ENCODE measurements around the gene HTRA1. TPM values are rescaled to one million over a fixed set of nuclear protein-coding genes. Genes with fewer than 3 reads are reported as not detected.

The HTRA1 gene
- total and polyA plus RNA-seq, 10 of the 15 experiments (the other 5 are each of a cell fraction or from before 2014, with no cell fraction given), result 0.13 TPM; not detected in 9

DNA sequence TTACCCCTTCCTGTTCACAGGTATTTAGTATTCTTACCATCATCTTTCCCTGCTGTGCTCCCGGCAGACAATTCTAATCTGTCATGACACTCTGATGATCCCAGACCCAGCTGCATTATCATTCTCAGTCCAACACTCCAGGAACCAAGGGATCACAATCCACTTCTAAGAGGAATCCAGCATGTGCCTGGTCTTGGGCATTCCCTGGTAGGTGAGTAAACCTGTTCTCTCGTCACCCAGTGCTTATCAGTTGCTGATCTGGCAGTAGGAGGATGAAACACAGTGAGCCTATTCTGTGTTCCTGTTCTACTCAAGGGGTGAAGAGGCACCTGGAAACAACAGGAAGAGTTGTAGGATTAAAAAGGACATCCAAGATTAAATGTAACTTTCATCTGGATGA, 97.9 kb downstream of the HTRA1 start:
- intact Hi-C loops (cut with micrococcal nuclease; ENCODE audit: unreplicated experiment), result no loop called here
- Histone ChIP-seq H3K27ac (ENCODE audit: control insufficient read depth, insufficient read depth) (no peak overlapping the region), H3K4me1 (ENCODE audit: control insufficient read depth, insufficient read depth, low read length) (no peaks in the 10 kb centered on the region), H3K9me3 (replicated peaks; ENCODE audit: control insufficient read depth, insufficient read depth, low read length) (no peaks in the 10 kb centered on the region), H2AFZ (ENCODE audit: control insufficient read depth, low read depth, low read length) (no peak overlapping the region), H4K20me1 (ENCODE audit: control insufficient read depth, insufficient read depth) (no peaks in the 10 kb centered on the region; the same call in 1 of the 2 replicates), H3K79me2 (ENCODE audit: control insufficient read depth, insufficient read depth, low read length) (no peaks in the 10 kb centered on the region), H3K27me3 (replicated peaks in 1 of 2; ENCODE audit: control insufficient read depth in 2 of 2, insufficient read depth in 2 of 2, low read length in 1 of 2) (peaks cover 2 to 4% of the 10 kb centered on the region in 2 experiments; a peak in 3 of 4 replicates), H3K4me2 (ENCODE audit: control insufficient read depth, insufficient read depth) (no peak overlapping the region), H3K4me3 (no peak overlapping the region), H3K9ac (ENCODE audit: control insufficient read depth, insufficient read depth, low read length) (no peak overlapping the region), H3K36me3 (ENCODE audit: control insufficient read depth in 2 of 2, insufficient read depth in 2 of 2, low read length in 1 of 2) (no peaks in the 10 kb centered on the region)
- no TSS peak for BruUV-seq (replicated peaks)
- RAD21 ChIA-PET (ENCODE audit: unreplicated experiment), result no interaction called here
- ATAC-seq (no peak), FAIRE-seq (no peak), DNase-seq (ENCODE audit: low read depth, low spot score) (no peak)
- WGBS (ENCODE audit: insufficient coverage, insufficient replicate concordance, low lambda C conversion rate, missing lambda C conversion rate), result 43% methylated on average over 2 of the region's 2 CpGs
- SMC1A ChIA-PET (ENCODE audit: uncharacterized antibody, unreplicated experiment), result no interaction called here
- in situ Hi-C loops (cut with MboI), result no loop called here
- CTCF ChIA-PET, result no interaction called here
- POLR2A ChIA-PET, result interaction anchor here (0.6 kb wide), 1 partner anchor 57 kb away, joined by 5 read pairs; no protein-coding TSS in a partner anchor
- TF ChIP-seq RCOR1 (conservative IDR thresholded peaks at IDR 0.05; ENCODE audit: low read depth, low read length), result no peak
- TF ChIP-seq, protein P1, sequence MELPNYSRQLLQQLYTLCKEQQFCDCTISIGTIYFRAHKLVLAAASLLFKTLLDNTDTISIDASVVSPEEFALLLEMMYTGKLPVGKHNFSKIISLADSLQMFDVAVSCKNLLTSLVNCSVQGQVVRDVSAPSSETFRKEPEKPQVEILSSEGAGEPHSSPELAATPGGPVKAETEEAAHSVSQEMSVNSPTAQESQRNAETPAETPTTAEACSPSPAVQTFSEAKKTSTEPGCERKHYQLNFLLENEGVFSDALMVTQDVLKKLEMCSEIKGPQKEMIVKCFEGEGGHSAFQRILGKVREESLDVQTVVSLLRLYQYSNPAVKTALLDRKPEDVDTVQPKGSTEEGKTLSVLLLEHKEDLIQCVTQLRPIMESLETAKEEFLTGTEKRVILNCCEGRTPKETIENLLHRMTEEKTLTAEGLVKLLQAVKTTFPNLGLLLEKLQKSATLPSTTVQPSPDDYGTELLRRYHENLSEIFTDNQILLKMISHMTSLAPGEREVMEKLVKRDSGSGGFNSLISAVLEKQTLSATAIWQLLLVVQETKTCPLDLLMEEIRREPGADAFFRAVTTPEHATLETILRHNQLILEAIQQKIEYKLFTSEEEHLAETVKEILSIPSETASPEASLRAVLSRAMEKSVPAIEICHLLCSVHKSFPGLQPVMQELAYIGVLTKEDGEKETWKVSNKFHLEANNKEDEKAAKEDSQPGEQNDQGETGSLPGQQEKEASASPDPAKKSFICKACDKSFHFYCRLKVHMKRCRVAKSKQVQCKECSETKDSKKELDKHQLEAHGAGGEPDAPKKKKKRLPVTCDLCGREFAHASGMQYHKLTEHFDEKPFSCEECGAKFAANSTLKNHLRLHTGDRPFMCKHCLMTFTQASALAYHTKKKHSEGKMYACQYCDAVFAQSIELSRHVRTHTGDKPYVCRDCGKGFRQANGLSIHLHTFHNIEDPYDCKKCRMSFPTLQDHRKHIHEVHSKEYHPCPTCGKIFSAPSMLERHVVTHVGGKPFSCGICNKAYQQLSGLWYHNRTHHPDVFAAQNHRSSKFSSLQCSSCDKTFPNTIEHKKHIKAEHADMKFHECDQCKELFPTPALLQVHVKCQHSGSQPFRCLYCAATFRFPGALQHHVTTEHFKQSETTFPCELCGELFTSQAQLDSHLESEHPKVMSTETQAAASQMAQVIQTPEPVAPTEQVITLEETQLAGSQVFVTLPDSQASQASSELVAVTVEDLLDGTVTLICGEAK (IDR thresholded peaks at IDR 0.05; ENCODE audit: borderline replicate concordance), result no peak
- no peak for TF ChIP-seq HDAC6 (IDR thresholded peaks at IDR 0.05; ENCODE audit: unreplicated experiment)
- no peak for TF ChIP-seq E2F4 (IDR thresholded peaks at IDR 0.05; ENCODE audit: low read depth, low read length)
- TF ChIP-seq ZNF274 (IDR thresholded peaks at IDR 0.05; ENCODE audit: insufficient read depth, insufficient read length), result no peak
- no peak for TF ChIP-seq ZNF687 (IDR thresholded peaks at IDR 0.05)
- no peak for TF ChIP-seq CBX3 (IDR thresholded peaks at IDR 0.05; ENCODE audit: borderline replicate concordance, low read depth)
- no peak for TF ChIP-seq POLR2AphosphoS2 (IDR thresholded peaks at IDR 0.05; ENCODE audit: low read depth, low read length)
- no peak for TF ChIP-seq MLLT1 (IDR thresholded peaks at IDR 0.05)
- no peak for TF ChIP-seq RUNX3 (IDR thresholded peaks at IDR 0.05; ENCODE audit: low read length)
- no peak for TF ChIP-seq KAT2A (conservative IDR thresholded peaks at IDR 0.05; ENCODE audit: control insufficient read depth, low read depth, low read length)
- no peak for TF ChIP-seq CHD2 (IDR thresholded peaks at IDR 0.05; ENCODE audit: borderline replicate concordance, low read depth, low read length)
- no peak for TF ChIP-seq NFXL1 (IDR thresholded peaks at IDR 0.05; ENCODE audit: borderline replicate concordance)
- TF ChIP-seq ETV6 (conservative IDR thresholded peaks at IDR 0.05 in 1 of 2, IDR thresholded peaks at IDR 0.05 in 1 of 2; ENCODE audit: borderline replicate concordance in 1 of 2, low read depth in 1 of 2), result no peak

Measured in GM12878 (cell line).